Measurements from ENCODE around the gene FOXP1.

DNA sequence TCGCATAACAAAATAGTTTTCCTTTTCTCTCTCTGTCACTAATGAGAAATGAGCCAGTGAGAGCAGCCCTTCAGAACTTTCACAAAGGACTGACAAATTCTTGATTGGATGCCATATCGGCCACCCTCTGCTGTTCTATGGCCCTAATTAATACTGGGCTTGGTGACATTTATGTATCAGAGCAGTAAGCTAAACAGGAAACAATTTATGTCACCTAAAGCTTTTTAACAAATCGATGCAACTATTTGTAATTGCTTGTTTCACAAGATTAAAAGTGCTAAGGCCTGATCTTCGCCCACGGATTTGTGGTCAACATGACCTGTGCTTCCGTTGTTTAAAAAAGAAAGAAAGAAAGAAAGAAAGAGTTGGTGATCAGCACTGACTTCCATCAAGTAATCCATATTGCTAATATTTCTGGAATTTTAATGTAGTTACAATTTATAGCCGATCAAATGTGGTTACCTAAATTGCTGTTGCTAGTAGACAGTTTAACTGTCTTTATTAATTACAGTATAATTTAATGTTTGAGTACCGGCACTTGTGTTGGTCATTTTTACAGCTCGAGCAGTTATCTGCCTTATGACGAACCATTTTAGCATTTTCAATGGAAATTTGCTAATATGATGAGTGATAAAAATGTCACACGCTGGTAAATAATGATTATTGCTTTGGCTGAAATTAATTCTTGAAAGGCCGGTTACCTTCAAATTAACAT lies 631.3 kb downstream of the FOXP1 start:
- TF ChIP-seq CTCF (IDR thresholded peaks at IDR 0.05): no peak
- no peak for TF ChIP-seq POLR2A (IDR thresholded peaks at IDR 0.05)
- TF ChIP-seq POLR2AphosphoS5 (IDR thresholded peaks at IDR 0.05): no peak

All from breast epithelium (tissue), 3 donors.